IPS DF 6.9 (cell line): ENCODE measurements around the gene SLC20A1.

Source experiments
- DNase-seq: peaks from one replicate; pipeline ENCODE4 v3.0.0-alpha.2; 2013; ENCODE audit warnings: low read depth, low spot score
- H3K27ac ChIP-seq: one replicate; pipeline ENCODE4 v1.5.1; 2013; ENCODE audit warnings: low read length, control low read depth
- H3K27me3 ChIP-seq: 2 replicates; pipeline ENCODE4 v1.6.1; 2013; ENCODE audit warnings: mild to moderate bottlenecking, low read length; ENCODE audit not compliant: control insufficient read depth, insufficient read depth
- H3K36me3 ChIP-seq: 2 replicates; pipeline ENCODE4 v1.6.1; 2013; ENCODE audit warnings: low read length; ENCODE audit not compliant: control insufficient read depth, insufficient read depth
- H3K4me1 ChIP-seq: 2 replicates; pipeline ENCODE4 v1.6.1; 2013; ENCODE audit warnings: low read length; ENCODE audit not compliant: control insufficient read depth, insufficient read depth
- H3K4me3 ChIP-seq: 2 replicates; pipeline ENCODE4 v1.5.1; 2013; ENCODE audit warnings: mild to moderate bottlenecking, low read length
- H3K9me3 ChIP-seq: 2 replicates; pipeline ENCODE4 v1.6.1; 2013; ENCODE audit warnings: low read length, inconsistent platforms; ENCODE audit not compliant: control insufficient read depth, insufficient read depth
- WGBS: extraction: QIAGEN DNeasy Blood & Tissue Kit; methylation state at CpG from one replicate; pipeline ENCODE4 v1.1.7; 2013; ENCODE audit warnings: mixed read lengths, missing lambda C conversion rate; ENCODE audit not compliant: insufficient read length, insufficient coverage; 5-methylcytosine and 5-hydroxymethylcytosine counted together

Gene SLC20A1

GRCh38 chr2:112645310-112646101, at the start of gene SLC20A1:
SLC20A1 (plus strand) TSS chr2:112645939; CDS start chr2:112646829, 890 bp downstream.
- Histone ChIP-seq H3K9me3 (no peaks in the 10 kb centered on the region), H3K27ac (no peak within 1 kb of the TSS), H3K36me3 (peaks cover 8% of the 10 kb centered on the region; the same call in 1 of the 2 replicates), H3K27me3 (no peaks in the 10 kb centered on the region), H3K4me3 (peak within 1 kb of the TSS; percentile 100), H3K4me1 (no peaks in the 10 kb centered on the region)
- peak; percentile 85 for DNase-seq
- WGBS, result no CpG with 5 or more reads among the region's 87 CpGs

GRCh38 chr2:112597537-112598322, 48.0 kb upstream of the SLC20A1 start:
- Histone ChIP-seq H3K4me3 (no peak overlapping the region), H3K9me3 (no peaks in the 10 kb centered on the region), H3K4me1 (no peaks in the 10 kb centered on the region), H3K27me3 (no peaks in the 10 kb centered on the region), H3K27ac (no peak overlapping the region), H3K36me3 (no peaks in the 10 kb centered on the region)
- WGBS, result no CpG with 5 or more reads among the region's 10 CpGs
- no peak for DNase-seq

- no peak overlapping the region for H3K4me3 ChIP-seq
- H3K9me3 ChIP-seq, result no peaks in the 10 kb centered on the region
- no peaks in the 10 kb centered on the region for H3K27me3 ChIP-seq
- no peaks in the 10 kb centered on the region for H3K4me1 ChIP-seq
- H3K27ac ChIP-seq, result no peak overlapping the region
- no peaks in the 10 kb centered on the region for H3K36me3 ChIP-seq
- no CpG with 5 or more reads among the region's 3 CpGs for WGBS
- no peak for DNase-seq
Measured at GRCh38 chr2:112600634-112601033, 45.1 kb upstream of the SLC20A1 start.

GRCh38 chr2:112601754-112602153, 44.0 kb upstream of the SLC20A1 start:
- WGBS, result no CpG with 5 or more reads among the region's 3 CpGs
- Histone ChIP-seq H3K27me3 (no peaks in the 10 kb centered on the region), H3K4me3 (no peak overlapping the region), H3K4me1 (no peaks in the 10 kb centered on the region; the same call in 1 of the 2 replicates), H3K9me3 (no peaks in the 10 kb centered on the region), H3K27ac (no peak overlapping the region), H3K36me3 (no peaks in the 10 kb centered on the region)
- no peak for DNase-seq

GRCh38 chr2:112602917-112603316, 42.8 kb upstream of the SLC20A1 start:
- no CpG with 5 or more reads among the region's 3 CpGs for WGBS
- H3K9me3 ChIP-seq, result no peaks in the 10 kb centered on the region
- no peak overlapping the region for H3K4me3 ChIP-seq
- no peak for DNase-seq
- H3K27ac ChIP-seq, result no peak overlapping the region
- H3K4me1 ChIP-seq, result no peaks in the 10 kb centered on the region; the same call in 1 of the 2 replicates
- no peaks in the 10 kb centered on the region for H3K36me3 ChIP-seq
- no peaks in the 10 kb centered on the region for H3K27me3 ChIP-seq

- H3K27ac ChIP-seq, result no peak overlapping the region
- H3K4me3 ChIP-seq, result no peak overlapping the region
- no peaks in the 10 kb centered on the region for H3K36me3 ChIP-seq
- no CpG with 5 or more reads among the region's 2 CpGs for WGBS
- DNase-seq, result no peak
- no peaks in the 10 kb centered on the region for H3K9me3 ChIP-seq
- H3K27me3 ChIP-seq, result no peaks in the 10 kb centered on the region
- H3K4me1 ChIP-seq, result no peaks in the 10 kb centered on the region; the same call in 1 of the 2 replicates
Measured at GRCh38 chr2:112603731-112604130, 42.0 kb upstream of the SLC20A1 start.

GRCh38 chr2:112604952-112605351, 40.8 kb upstream of the SLC20A1 start:
- no CpG with 5 or more reads among the region's 4 CpGs for WGBS
- Histone ChIP-seq H3K27ac (no peak overlapping the region), H3K27me3 (no peaks in the 10 kb centered on the region), H3K9me3 (no peaks in the 10 kb centered on the region), H3K4me1 (no peaks in the 10 kb centered on the region; the same call in 1 of the 2 replicates), H3K4me3 (no peak overlapping the region), H3K36me3 (no peaks in the 10 kb centered on the region)
- DNase-seq, result no peak

- no peak overlapping the region for H3K4me3 ChIP-seq
- no peaks in the 10 kb centered on the region; the same call in 1 of the 2 replicates for H3K4me1 ChIP-seq
- no peaks in the 10 kb centered on the region for H3K9me3 ChIP-seq
- no peaks in the 10 kb centered on the region for H3K27me3 ChIP-seq
- DNase-seq, result no peak
- no peaks in the 10 kb centered on the region for H3K36me3 ChIP-seq
- no CpG with 5 or more reads among the region's 5 CpGs for WGBS
- no peak overlapping the region for H3K27ac ChIP-seq
Measured at GRCh38 chr2:112605926-112606325, 39.8 kb upstream of the SLC20A1 start.

GRCh38 chr2:112606547-112606946, 39.2 kb upstream of the SLC20A1 start:
- no CpG with 5 or more reads among the region's 4 CpGs for WGBS
- Histone ChIP-seq H3K4me3 (no peak overlapping the region), H3K27me3 (no peaks in the 10 kb centered on the region), H3K9me3 (no peaks in the 10 kb centered on the region), H3K27ac (no peak overlapping the region), H3K4me1 (no peaks in the 10 kb centered on the region; the same call in 1 of the 2 replicates), H3K36me3 (no peaks in the 10 kb centered on the region)
- no peak for DNase-seq

GRCh38 chr2:112607680-112608438, 37.9 kb upstream of the SLC20A1 start:
- no peaks in the 10 kb centered on the region; the same call in 1 of the 2 replicates for H3K4me1 ChIP-seq
- no peak overlapping the region for H3K27ac ChIP-seq
- H3K4me3 ChIP-seq, result no peak overlapping the region
- WGBS, result no CpG with 5 or more reads among the region's 8 CpGs
- H3K36me3 ChIP-seq, result no peaks in the 10 kb centered on the region
- DNase-seq, result no peak
- no peaks in the 10 kb centered on the region for H3K27me3 ChIP-seq
- no peaks in the 10 kb centered on the region for H3K9me3 ChIP-seq
